AG04449 (cell line): ENCODE data around the gene CDK5.
A peak's percentile ranks its signal among the peaks of the same experiment; 100 is the strongest.

Experiments used
- CTCF ChIA-PET: fragments of 350-600 bp; formaldehyde crosslinking; extraction: SDS; loops from one replicate; lab custom pipeline; 2021; ENCODE audit warnings: antibody characterized with exemption; lab: Yijun Ruan, JAX
- POLR2A ChIA-PET: fragments of 400-600, 350-600 bp; formaldehyde crosslinking; extraction: SDS; loops from one replicate; lab custom pipeline; 2020; ENCODE audit warnings: antibody characterized with exemption, inconsistent platforms; lab: Yijun Ruan, JAX
- DNase-seq: peaks from one replicate; pipeline ENCODE4 v3.0.0-alpha.2; 2010; ENCODE audit warnings: low read depth, low spot score
- H3K4me3 ChIP-seq: 2 replicates; pipeline ENCODE4 v1.5.1; 2011; ENCODE audit warnings: low read depth, mild to moderate bottlenecking, control low read depth, low read length
- TF ChIP-seq, protein P1 (sequence below): IDR thresholded peaks from one replicate; pipeline ENCODE4 v1.5.1; 2011; ENCODE audit warnings: mild to moderate bottlenecking, moderate library complexity, low read length, control low read depth, inconsistent platforms; ENCODE audit not compliant: insufficient read depth; ENCODE audit errors: missing control alignments

CDK5 gene

DNA sequence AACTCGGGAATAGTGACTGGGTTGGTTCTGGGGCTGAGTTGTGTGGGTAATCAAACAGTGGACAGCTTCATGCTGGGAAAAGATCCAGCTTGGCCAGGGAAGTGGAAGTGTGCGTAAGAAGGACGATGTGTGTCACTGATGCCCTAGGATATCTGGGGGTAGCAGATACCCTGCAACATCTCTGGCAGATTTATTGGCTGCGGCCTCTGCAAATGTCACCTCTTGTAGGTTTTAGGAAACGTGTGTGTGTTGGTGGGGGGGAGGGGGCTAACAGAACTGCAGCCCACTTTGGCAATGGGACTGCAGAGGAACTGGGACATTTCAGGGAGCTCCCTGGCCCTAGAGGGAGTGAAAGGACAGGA, 27.6 kb upstream of the CDK5 start:
- ChIA-PET CTCF (interaction anchor here (0.6 to 19.2 kb wide), 10 partner anchors 8 to 159 kb away, joined by 3 to 347 read pairs (median 3); no protein-coding TSS in a partner anchor), POLR2A (interaction anchor here (0.6 to 1.1 kb wide), 4 partner anchors 9 to 84 kb away, joined by 3 to 5 read pairs (median 4); partner anchors contain the start of gene ABCB8)
- H3K4me3 ChIP-seq, result peak overlapping the region; percentile 75
- TF ChIP-seq, protein P1, sequence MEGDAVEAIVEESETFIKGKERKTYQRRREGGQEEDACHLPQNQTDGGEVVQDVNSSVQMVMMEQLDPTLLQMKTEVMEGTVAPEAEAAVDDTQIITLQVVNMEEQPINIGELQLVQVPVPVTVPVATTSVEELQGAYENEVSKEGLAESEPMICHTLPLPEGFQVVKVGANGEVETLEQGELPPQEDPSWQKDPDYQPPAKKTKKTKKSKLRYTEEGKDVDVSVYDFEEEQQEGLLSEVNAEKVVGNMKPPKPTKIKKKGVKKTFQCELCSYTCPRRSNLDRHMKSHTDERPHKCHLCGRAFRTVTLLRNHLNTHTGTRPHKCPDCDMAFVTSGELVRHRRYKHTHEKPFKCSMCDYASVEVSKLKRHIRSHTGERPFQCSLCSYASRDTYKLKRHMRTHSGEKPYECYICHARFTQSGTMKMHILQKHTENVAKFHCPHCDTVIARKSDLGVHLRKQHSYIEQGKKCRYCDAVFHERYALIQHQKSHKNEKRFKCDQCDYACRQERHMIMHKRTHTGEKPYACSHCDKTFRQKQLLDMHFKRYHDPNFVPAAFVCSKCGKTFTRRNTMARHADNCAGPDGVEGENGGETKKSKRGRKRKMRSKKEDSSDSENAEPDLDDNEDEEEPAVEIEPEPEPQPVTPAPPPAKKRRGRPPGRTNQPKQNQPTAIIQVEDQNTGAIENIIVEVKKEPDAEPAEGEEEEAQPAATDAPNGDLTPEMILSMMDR, result no peak
- no peak for DNase-seq

DNA sequence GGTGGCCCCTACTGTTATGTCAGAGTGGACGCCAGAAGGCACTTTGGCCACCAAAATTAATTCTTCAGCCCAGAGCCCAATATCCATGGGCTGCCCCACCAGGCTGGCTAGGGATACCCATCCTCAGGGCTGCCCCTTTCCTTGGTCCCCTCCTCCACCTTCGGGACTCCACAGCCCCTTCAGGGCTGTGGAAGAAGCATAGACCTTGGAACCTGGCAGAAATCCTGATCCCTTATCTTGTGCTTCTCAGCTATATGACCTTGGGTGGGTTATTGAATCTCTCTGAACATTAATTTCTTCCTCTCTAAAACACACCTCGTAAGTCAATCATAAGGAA, 26.1 kb upstream of the CDK5 start:
- DNase-seq, result no peak
- TF ChIP-seq, protein P1, result no peak
- peak overlapping the region; percentile 71 for H3K4me3 ChIP-seq
- ChIA-PET POLR2A (no interaction called here), CTCF (interaction anchor here (1.1 to 19.2 kb wide), 3 partner anchors 21 to 73 kb away, joined by 3 to 347 read pairs (median 3); no protein-coding TSS in a partner anchor)

DNA sequence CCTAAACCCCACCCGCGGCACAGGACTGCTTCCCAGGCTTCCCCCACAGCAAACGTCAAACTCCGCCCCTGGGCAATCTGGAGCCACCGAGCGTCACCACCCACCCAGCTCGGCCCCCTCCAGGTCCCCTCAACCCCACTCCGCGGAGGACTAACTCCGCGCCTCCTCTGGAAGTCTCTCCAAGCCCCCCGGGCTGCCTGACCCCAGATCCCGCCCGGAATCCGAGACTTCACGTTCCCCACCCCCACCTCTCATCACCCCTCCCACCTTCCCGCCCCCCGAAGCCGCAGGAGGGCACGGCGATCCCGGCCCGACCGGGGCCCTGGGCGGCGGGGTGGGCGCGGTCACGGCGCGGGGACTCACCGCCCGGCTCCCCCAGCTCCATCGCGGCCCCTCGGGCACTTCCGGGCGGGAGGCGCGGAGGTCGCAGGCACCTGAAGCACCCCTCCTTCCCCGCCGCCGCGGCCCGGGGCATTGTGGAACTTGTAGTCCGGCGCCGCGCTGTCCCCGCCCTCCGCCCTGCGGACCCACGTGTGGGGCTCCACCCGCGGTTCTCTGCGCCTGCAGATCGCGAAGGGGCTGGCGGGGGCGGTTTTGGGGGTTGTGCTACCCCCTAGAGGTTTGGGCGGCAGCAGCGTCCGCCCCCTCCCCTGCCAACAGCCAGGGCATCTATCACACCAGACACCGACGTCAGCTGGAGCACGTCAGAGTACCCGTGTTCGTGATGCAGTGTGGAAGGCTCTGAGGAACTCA, 25.6 kb upstream of the CDK5 start, which contains the start of gene TMUB1:
TSS of gene TMUB1 (minus strand) at position 423 of the 753 bp plus-strand sequence. CDS start 930 bp downstream, outside the sequence.
- ChIA-PET POLR2A (no interaction called here), CTCF (interaction anchor here (1.1 to 19.2 kb wide), 3 partner anchors 21 to 72 kb away, joined by 3 to 347 read pairs (median 3); no protein-coding TSS in a partner anchor)
- TF ChIP-seq, protein P1, result no peak
- H3K4me3 ChIP-seq, result peak within 1 kb of the TSS; percentile 71
- no peak for DNase-seq

DNA sequence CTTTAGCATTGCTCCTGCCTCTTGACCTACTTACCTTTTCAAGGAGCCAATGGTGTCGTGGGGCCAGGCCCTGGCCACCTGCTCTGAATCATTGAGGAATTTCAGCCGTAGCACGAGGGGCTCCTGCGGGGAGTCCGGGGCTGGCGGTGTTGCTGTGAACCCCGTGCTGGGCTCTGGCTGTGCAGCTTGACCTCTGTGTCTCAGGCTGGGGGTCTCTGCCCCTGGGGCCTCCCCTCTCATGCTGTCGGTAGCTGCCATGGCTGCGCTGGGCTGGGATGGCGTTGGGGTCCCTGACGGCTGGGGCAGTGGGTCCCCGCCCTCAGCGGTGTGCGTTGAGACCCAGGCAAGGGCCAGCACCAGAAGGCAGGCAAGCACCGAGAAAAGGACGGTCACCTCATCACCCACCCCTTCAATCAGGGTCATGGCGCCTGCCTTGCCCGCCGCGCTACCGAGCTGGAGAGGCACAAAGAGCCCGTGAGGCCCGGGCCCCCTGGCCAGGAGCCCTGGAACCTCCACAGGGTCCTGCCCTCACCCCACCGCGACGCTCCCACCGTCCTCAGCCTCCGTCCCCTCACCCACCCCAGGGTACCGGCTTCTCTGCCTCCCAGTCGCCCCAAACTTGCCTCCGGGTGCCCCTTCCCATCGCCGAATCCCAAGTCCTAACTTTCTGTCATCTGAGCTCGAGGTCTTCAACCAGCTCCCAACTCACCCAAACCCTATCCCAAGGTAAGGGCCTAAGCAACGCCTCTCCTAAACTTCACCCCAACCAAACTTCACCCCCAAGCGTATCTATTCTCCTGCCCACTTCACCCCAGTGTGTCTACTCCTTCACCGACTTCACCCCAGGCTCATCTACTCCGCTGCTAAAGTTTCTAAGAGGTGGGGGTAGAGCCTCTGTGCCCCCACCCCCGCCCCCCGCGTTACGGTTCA, 24.7 kb upstream of the CDK5 start:
- peak overlapping the region; percentile 71 for H3K4me3 ChIP-seq
- DNase-seq, result no peak
- POLR2A ChIA-PET, result no interaction called here
- CTCF ChIA-PET, result interaction anchor here (1.3 to 19.2 kb wide), 2 partner anchors 20 to 27 kb away, joined by 3 to 347 read pairs; no protein-coding TSS in a partner anchor
- TF ChIP-seq, protein P1, result no peak

DNA sequence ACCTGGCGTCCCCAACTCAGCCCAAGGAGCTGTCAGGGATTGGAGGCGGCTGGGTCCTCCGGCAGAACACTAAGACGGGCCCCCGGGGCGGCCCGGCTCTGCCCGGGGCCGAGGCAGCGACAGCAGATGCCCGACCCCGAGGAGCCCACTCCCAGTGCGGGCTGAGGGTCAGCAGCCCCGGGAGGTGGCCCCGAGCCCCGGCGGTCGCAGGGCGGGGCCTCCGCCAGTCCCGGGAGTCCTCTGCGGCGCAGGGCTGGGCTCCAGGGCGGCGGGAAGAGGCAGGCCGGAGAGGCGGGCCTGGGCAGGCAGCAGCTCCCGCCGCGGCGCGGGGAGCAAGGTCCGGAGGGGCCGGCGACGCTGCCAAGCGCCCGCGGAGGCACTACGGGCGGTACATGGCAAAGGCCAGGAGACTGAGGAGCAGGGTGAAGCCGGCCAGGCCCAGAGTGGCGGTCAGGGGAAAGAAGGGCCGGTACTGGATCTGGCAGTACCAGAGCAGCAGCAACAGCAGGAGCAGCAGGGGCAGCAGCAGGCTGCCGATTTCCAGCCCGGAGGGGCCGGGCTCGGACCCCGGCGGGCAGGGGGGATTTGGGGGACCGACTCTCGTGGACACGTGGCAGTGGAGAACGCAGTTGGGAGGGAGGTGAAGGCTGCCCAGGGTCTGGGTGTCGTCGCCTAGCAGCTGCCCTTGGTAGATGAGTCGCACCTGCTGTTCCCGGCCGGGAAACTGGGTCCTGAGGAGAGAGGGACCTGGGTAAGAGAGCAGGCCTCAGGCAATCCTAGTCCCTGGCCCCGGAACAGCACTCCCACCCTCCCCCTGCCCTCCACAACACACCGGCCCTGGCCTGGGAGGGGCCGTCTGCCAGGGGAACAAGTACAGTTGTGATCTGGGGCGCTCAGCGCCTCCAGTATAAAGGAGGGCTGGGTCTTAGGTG, 23.7 kb upstream of the CDK5 start:
- CTCF ChIA-PET, result interaction anchor here (1.0 to 19.2 kb wide), 3 partner anchors 14 to 28 kb away, joined by 3 to 347 read pairs (median 4); no protein-coding TSS in a partner anchor
- no peak for DNase-seq
- H3K4me3 ChIP-seq, result peak overlapping the region; percentile 71
- POLR2A ChIA-PET, result interaction anchor here (0.5 to 1.6 kb wide), 12 partner anchors 13 to 93 kb away, joined by 3 to 8 read pairs (median 3); partner anchors contain the start of gene ABCB8
- TF ChIP-seq, protein P1, result no peak
